Nephron progenitor cell (in vitro differentiated cells): ENCODE results near the gene UBE2Q1.

ENCODE experiments used
- DNase-seq: peaks from one replicate; pipeline ENCODE4 v3.0.0; 2021
- H3K27ac Mint-ChIP-seq: 2 replicates; pipeline ENCODE4 v1.8.0; 2021; ENCODE audit warnings: mild to moderate bottlenecking, moderate library complexity, mixed read lengths
- H3K27me3 Mint-ChIP-seq: 2 replicates; pipeline ENCODE4 v1.8.0; 2021; ENCODE audit warnings: mild to moderate bottlenecking, low read depth, mixed read lengths; ENCODE audit not compliant: poor library complexity
- H3K36me3 Mint-ChIP-seq: 2 replicates; pipeline ENCODE4 v1.8.0; 2021; ENCODE audit warnings: low read depth, mixed read lengths
- H3K4me1 Mint-ChIP-seq: 2 replicates; pipeline ENCODE4 v1.8.0; 2021; ENCODE audit warnings: mixed read lengths
- H3K4me3 Mint-ChIP-seq: 2 replicates; pipeline ENCODE4 v1.8.0; 2021; ENCODE audit warnings: mild to moderate bottlenecking, moderate library complexity, mixed read lengths
- H3K9me3 Mint-ChIP-seq: 2 replicates; pipeline ENCODE4 v1.8.0; 2021; ENCODE audit warnings: mild to moderate bottlenecking, moderate library complexity, mixed read lengths
- CTCF ChIP-seq: fragments of 200-600 bp; sonication (generic); IDR thresholded peaks from 2 replicates; pipeline ENCODE4 v1.5.0; 2021; ENCODE audit warnings: antibody characterized with exemption

The UBE2Q1 gene

DNA sequence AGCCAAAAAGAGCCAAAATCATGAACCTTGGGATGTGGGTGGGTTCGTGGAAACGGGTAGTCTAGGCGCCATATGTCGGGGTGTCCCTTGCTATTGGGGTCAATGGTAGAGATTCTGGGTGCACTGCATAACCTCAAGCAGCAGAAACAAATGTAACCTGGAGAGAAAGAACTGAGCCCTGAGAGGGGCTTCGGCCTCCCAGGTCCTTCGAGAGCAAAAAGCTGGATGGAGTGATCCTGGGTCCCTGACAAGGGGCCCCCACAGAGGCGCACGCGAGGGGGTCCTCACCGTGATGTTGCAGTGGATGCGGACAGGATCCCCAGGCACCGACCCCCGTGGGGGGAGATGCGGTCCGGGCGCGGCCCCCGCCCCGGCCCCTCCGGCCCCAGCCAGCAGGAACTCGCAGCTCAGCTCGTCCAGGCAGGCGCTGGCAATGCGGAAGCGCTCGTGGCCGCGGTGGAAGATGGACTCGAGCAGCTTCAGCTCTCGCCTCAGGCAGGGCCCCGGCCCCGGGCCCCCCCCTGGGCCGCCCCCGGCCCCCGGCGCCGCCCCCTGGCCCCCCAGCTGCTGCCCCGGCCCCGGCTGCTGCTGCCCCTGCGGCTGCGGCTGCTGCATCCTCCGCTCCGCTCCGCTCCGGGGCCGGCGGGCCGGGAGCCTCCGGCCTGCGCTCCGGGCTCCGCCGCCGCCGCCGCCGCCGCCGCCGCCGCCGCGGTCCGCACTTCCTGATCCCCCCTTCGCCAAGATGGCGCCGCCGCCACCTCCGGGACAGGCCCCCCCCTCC is at the start of gene UBE2Q1:
Gene UBE2Q1 (minus strand): TSS at position 724 of the 781 bp plus-strand sequence. CDS start 109 bp downstream, at position 615.
- Mint-ChIP-seq H3K4me1 (peaks cover 60% of the 10 kb centered on the region), H3K4me3 (peak within 1 kb of the TSS; percentile 94), H3K9me3 (no peaks in the 10 kb centered on the region), H3K36me3 (peaks cover 28% of the 10 kb centered on the region), H3K27me3 (peaks cover 5% of the 10 kb centered on the region), H3K27ac (peak within 1 kb of the TSS; percentile 91)
- peak; percentile 61 for DNase-seq
- no peak for TF ChIP-seq CTCF

DNA sequence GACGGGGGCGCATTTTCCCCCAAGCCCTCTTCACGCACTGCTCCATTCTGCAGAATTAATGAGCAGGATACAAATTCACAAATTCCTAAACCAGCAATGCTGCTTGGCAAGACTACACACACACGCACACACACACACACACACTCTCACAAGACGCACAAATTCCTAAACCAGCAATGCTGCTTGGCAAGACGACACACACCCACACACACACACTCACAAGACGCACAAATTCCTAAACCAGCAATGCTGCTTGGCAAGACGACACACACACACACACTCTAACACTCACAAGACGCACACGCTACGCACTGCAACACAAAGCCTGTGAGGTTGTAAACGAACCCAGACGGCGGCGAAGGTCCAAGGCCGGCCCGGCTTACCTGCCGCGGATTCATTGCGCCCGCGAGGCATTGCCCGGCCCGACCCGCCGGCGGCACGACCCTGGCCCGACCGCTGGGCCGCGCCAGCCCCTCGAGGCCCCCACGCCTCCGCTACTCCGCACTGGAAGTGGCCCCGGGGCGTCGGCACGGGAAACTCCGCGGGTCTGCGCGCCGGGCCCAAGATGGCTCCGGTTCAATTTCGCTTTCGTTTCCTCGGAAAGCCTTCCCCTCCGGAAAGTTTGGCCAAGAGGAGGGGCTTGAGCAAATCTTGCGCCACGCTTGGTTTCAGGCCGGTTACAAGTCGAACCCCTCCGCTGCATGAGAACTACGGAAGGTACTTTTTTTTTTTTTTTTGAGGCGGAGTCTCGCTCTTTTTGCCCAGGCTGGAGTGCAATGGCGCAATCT is 49.3 kb upstream of the UBE2Q1 start, which contains the start of gene ADAR:
Gene ADAR (minus strand): TSS at position 578 of the 788 bp plus-strand sequence. CDS start 180 bp downstream, at position 398.
- Mint-ChIP-seq H3K4me3 (peak within 1 kb of the TSS; percentile 93), H3K36me3 (peaks cover 18% of the 10 kb centered on the region), H3K27me3 (no peaks in the 10 kb centered on the region), H3K4me1 (peaks cover 72% of the 10 kb centered on the region), H3K27ac (peak within 1 kb of the TSS; percentile 97), H3K9me3 (no peaks in the 10 kb centered on the region)
- peak; percentile 75 for DNase-seq
- TF ChIP-seq CTCF: no peak

DNA sequence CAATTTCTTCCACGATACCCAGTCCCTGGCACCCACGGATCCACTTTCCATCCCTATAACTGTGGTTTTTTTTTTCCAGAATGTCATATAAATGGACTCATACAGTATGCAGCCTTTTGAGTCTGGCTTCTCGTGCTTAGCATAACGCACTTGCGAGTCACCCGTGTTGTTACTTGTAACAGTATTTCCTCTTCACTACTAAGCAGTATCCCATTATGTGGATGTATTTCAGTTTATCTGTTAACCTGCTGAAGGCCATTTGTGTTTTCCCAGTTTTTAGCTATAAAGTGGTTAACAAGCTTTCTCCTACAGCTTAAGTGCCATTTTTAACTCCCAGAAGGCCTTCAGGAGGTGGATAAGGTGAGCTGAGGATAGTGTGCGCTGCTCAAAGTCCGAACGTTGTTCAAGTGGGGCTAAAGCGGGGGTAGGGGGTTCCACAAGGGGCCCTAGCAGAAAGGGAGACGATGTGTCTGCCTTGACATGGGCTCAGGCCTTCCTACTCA is 48.7 kb upstream of the UBE2Q1 start:
- H3K36me3 Mint-ChIP-seq: peaks cover 21% of the 10 kb centered on the region
- H3K9me3 Mint-ChIP-seq: no peaks in the 10 kb centered on the region
- DNase-seq: no peak
- H3K4me3 Mint-ChIP-seq: peak overlapping the region; percentile 93
- H3K27me3 Mint-ChIP-seq: no peaks in the 10 kb centered on the region
- H3K4me1 Mint-ChIP-seq: peaks cover 72% of the 10 kb centered on the region
- peak overlapping the region; percentile 97 for H3K27ac Mint-ChIP-seq
- TF ChIP-seq CTCF: no peak

- no peak for TF ChIP-seq CTCF
- no peak overlapping the region for H3K27ac Mint-ChIP-seq
- DNase-seq: no peak
- H3K4me1 Mint-ChIP-seq: peaks cover 57% of the 10 kb centered on the region
- no peaks in the 10 kb centered on the region for H3K9me3 Mint-ChIP-seq
- H3K27me3 Mint-ChIP-seq: no peaks in the 10 kb centered on the region
- peaks cover 35% of the 10 kb centered on the region for H3K36me3 Mint-ChIP-seq
- no peak overlapping the region for H3K4me3 Mint-ChIP-seq
These were observed 47.1 kb upstream of the UBE2Q1 start for GRCh38 chr1:154605534-154605933.

DNA sequence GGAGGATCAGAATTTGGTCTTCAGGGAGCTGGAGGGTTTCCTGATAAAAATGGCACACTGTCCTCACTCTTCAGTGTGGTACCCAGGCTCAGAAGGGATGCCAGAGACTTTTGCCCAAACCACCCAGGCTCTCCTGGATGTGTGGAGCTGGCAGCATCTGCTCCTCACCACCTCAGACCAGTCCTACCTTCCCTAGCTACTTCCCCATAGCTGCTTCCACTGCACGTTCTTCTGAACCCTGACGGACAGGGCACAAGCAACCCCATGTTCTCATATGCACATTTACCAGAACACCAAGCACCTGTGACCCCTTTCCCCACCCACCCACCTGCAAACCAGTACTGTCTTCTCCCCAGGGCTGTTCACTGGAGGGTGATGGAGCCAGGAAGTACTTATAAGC is 44.9 kb upstream of the UBE2Q1 start:
- TF ChIP-seq CTCF: no peak
- Mint-ChIP-seq H3K4me1 (peaks cover 46% of the 10 kb centered on the region), H3K4me3 (no peak overlapping the region), H3K9me3 (no peaks in the 10 kb centered on the region), H3K27ac (no peak overlapping the region), H3K36me3 (peaks cover 39% of the 10 kb centered on the region), H3K27me3 (no peaks in the 10 kb centered on the region)
- no peak for DNase-seq
